ENCODE data around the gene KIAA1217.

The KIAA1217 gene

DNA sequence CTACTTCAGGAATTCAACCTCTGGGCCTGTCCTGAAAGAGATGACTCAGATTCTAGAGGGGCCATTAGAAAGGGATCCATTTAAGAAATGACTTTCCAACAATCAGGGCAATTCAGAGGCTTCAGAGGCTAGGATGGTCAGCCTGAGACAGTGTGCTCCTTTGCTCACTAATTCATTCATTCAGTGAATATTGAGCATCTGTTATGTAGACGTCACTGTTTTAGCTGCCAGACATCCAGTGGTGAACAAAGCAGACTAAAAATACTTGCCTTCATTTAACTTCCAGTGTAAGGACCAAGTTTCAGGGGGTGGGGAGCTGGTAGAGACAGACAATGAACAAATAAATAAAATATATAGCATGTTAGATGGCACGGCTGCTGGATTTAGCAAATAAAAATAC, 1.6 kb downstream of the KIAA1217 start (continued):
- TF ChIP-seq, protein P1, sequence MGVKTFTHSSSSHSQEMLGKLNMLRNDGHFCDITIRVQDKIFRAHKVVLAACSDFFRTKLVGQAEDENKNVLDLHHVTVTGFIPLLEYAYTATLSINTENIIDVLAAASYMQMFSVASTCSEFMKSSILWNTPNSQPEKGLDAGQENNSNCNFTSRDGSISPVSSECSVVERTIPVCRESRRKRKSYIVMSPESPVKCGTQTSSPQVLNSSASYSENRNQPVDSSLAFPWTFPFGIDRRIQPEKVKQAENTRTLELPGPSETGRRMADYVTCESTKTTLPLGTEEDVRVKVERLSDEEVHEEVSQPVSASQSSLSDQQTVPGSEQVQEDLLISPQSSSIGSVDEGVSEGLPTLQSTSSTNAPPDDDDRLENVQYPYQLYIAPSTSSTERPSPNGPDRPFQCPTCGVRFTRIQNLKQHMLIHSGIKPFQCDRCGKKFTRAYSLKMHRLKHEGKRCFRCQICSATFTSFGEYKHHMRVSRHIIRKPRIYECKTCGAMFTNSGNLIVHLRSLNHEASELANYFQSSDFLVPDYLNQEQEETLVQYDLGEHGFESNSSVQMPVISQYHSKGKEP (tag by site-specific recombination; IDR thresholded peaks at IDR 0.05): no peak
- TF ChIP-seq ZNF366 (tag by site-specific recombination; conservative IDR thresholded peaks at IDR 0.05): no peak
- no peak for TF ChIP-seq SP7 (tag by site-specific recombination; IDR thresholded peaks at IDR 0.05)
- TF ChIP-seq, protein P2, sequence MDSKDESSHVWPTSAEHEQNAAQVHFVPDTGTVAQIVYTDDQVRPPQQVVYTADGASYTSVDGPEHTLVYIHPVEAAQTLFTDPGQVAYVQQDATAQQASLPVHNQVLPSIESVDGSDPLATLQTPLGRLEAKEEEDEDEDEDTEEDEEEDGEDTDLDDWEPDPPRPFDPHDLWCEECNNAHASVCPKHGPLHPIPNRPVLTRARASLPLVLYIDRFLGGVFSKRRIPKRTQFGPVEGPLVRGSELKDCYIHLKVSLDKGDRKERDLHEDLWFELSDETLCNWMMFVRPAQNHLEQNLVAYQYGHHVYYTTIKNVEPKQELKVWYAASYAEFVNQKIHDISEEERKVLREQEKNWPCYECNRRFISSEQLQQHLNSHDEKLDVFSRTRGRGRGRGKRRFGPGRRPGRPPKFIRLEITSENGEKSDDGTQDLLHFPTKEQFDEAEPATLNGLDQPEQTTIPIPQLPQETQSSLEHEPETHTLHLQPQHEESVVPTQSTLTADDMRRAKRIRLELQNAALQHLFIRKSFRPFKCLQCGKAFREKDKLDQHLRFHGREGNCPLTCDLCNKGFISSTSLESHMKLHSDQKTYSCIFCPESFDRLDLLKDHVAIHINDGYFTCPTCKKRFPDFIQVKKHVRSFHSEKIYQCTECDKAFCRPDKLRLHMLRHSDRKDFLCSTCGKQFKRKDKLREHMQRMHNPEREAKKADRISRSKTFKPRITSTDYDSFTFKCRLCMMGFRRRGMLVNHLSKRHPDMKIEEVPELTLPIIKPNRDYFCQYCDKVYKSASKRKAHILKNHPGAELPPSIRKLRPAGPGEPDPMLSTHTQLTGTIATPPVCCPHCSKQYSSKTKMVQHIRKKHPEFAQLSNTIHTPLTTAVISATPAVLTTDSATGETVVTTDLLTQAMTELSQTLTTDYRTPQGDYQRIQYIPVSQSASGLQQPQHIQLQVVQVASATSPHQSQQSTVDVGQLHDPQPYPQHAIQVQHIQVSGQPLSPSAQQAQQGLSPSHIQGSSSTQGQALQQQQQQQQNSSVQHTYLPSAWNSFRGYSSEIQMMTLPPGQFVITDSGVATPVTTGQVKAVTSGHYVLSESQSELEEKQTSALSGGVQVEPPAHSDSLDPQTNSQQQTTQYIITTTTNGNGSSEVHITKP (tag by site-specific recombination; IDR thresholded peaks at IDR 0.05): no peak
- no peak for TF ChIP-seq ZNF239 (tag by site-specific recombination; IDR thresholded peaks at IDR 0.05)
- no peak for TF ChIP-seq YY1 (tag by site-specific recombination; IDR thresholded peaks at IDR 0.05)
- TF ChIP-seq ZNF132 (tag by site-specific recombination; IDR thresholded peaks at IDR 0.05; ENCODE audit: borderline replicate concordance): no peak

DNA sequence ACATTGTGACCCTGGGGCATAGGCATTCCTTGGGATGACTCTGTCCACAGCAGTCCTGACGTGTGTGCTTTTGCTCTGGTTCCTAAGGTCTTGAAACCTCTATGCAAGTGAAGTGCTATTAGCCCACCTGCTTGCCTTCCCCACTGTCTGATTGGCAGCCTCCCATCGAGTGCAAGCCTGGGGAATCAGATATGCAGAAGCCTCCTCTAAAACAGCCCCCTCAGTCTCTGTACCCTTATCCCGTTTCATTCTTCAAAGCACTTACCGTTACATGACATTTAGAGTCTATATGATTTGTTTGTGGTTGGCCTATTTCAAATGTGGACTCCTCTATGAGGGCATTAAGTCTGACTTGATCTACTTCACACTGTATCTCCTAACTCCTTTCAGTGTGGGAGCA, 4.3 kb downstream of the KIAA1217 start:
- Histone ChIP-seq H3K4me3 (ENCODE audit: low read depth, low read length) (no peak overlapping the region), H3K27ac (ENCODE audit: extremely low read depth, low read depth, low read length) (no peak overlapping the region), H3K36me3 (ENCODE audit: control insufficient read depth in 2 of 2, insufficient read depth in 1 of 2, low read length in 2 of 2) (no peaks in the 10 kb centered on the region), H3K4me1 (ENCODE audit: control insufficient read depth, insufficient read depth, low read length) (peaks cover 9% of the 10 kb centered on the region), H3K9me3 (ENCODE audit: control insufficient read depth, insufficient read depth, low read depth, low read length) (no peaks in the 10 kb centered on the region)
- ChIA-PET CTCF (interaction anchor here (0.6 kb wide), 1 partner anchor 106 kb away, joined by 3 read pairs; no protein-coding TSS in a partner anchor), POLR2A (no interaction called here)
- TF ChIP-seq, protein P3, sequence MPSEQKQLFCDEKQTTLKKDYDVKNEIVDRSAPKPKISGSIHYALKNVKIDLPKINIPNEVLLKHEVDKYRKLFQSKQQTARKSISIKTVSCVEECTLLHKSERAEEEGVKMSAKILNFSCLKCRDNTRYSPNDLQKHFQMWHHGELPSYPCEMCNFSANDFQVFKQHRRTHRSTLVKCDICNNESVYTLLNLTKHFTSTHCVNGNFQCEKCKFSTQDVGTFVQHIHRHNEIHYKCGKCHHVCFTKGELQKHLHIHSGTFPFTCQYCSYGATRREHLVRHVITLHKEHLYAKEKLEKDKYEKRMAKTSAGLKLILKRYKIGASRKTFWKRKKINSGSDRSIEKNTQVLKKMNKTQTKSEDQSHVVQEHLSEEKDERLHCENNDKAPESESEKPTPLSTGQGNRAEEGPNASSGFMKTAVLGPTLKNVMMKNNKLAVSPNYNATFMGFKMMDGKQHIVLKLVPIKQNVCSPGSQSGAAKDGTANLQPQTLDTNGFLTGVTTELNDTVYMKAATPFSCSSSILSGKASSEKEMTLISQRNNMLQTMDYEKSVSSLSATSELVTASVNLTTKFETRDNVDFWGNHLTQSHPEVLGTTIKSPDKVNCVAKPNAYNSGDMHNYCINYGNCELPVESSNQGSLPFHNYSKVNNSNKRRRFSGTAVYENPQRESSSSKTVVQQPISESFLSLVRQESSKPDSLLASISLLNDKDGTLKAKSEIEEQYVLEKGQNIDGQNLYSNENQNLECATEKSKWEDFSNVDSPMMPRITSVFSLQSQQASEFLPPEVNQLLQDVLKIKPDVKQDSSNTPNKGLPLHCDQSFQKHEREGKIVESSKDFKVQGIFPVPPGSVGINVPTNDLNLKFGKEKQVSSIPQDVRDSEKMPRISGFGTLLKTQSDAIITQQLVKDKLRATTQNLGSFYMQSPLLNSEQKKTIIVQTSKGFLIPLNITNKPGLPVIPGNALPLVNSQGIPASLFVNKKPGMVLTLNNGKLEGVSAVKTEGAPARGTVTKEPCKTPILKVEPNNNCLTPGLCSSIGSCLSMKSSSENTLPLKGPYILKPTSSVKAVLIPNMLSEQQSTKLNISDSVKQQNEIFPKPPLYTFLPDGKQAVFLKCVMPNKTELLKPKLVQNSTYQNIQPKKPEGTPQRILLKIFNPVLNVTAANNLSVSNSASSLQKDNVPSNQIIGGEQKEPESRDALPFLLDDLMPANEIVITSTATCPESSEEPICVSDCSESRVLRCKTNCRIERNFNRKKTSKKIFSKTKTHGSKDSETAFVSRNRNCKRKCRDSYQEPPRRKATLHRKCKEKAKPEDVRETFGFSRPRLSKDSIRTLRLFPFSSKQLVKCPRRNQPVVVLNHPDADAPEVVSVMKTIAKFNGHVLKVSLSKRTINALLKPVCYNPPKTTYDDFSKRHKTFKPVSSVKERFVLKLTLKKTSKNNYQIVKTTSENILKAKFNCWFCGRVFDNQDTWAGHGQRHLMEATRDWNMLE (tag by site-specific recombination; conservative IDR thresholded peaks at IDR 0.05; ENCODE audit: low read depth): no peak
- peak; percentile 18; the same call in 1 of the 2 replicates for TF ChIP-seq ZIC2 (tag by site-specific recombination; IDR thresholded peaks at IDR 0.05)

DNA sequence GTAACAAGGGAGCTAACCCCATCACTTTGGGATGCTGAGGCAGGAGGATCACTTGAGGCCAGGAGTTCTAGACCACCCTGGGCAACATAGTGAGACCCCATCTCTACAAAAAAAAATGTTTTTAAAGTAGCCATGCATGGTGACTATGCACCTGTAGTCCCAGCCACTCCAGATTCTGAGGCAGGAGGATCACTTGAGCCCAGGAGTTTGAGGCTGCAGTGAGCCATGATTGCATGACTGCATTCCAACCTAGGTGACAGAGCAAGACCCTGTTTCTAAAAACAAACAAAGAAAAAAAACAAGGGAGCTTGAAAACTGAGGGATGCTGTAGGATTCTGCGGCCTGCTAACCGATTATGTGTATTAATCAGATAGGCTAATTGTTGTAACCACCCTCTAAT, 4.9 kb downstream of the KIAA1217 start:
- Histone ChIP-seq H3K27ac (ENCODE audit: extremely low read depth, low read depth, low read length) (no peak overlapping the region), H3K4me3 (ENCODE audit: low read depth, low read length) (no peak overlapping the region), H3K9me3 (ENCODE audit: control insufficient read depth, insufficient read depth, low read depth, low read length) (no peaks in the 10 kb centered on the region), H3K36me3 (ENCODE audit: control insufficient read depth in 2 of 2, insufficient read depth in 1 of 2, low read length in 2 of 2) (no peaks in the 10 kb centered on the region), H3K4me1 (ENCODE audit: control insufficient read depth, insufficient read depth, low read length) (peaks cover 6% of the 10 kb centered on the region; the same call in 1 of the 2 replicates)
- POLR2A ChIA-PET: no interaction called here
- CTCF ChIA-PET: interaction anchor here (0.6 kb wide), 1 partner anchor 105 kb away, joined by 3 read pairs; no protein-coding TSS in a partner anchor
- no peak for TF ChIP-seq ZNF366 (tag by site-specific recombination; conservative IDR thresholded peaks at IDR 0.05)
- no peak for TF ChIP-seq ZBTB1 (tag by site-specific recombination; IDR thresholded peaks at IDR 0.05)
- TF ChIP-seq ZNF626 (tag by site-specific recombination; IDR thresholded peaks at IDR 0.05): no peak
- TF ChIP-seq, protein P4, sequence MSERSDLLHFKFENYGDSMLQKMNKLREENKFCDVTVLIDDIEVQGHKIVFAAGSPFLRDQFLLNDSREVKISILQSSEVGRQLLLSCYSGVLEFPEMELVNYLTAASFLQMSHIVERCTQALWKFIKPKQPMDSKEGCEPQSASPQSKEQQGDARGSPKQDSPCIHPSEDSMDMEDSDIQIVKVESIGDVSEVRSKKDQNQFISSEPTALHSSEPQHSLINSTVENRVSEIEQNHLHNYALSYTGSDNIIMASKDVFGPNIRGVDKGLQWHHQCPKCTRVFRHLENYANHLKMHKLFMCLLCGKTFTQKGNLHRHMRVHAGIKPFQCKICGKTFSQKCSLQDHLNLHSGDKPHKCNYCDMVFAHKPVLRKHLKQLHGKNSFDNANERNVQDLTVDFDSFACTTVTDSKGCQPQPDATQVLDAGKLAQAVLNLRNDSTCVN (tag by site-specific recombination; optimal IDR thresholded peaks at IDR 0.05): no peak
- no peak for TF ChIP-seq ZNF184 (tag by site-specific recombination; IDR thresholded peaks at IDR 0.05)
- TF ChIP-seq ZNF600 (tag by site-specific recombination; IDR thresholded peaks at IDR 0.05): no peak
- no peak for TF ChIP-seq ZNF433 (tag by site-specific recombination; IDR thresholded peaks at IDR 0.05; ENCODE audit: low read depth)
- no peak for TF ChIP-seq ZNF707 (tag by site-specific recombination; IDR thresholded peaks at IDR 0.05)
- TF ChIP-seq GLI2 (tag by site-specific recombination; IDR thresholded peaks at IDR 0.05; ENCODE audit: borderline replicate concordance, low read depth): no peak
- TF ChIP-seq ZFP41 (tag by site-specific recombination; IDR thresholded peaks at IDR 0.05; ENCODE audit: borderline replicate concordance): no peak
- TF ChIP-seq ZNF792 (tag by site-specific recombination; IDR thresholded peaks at IDR 0.05): no peak
- TF ChIP-seq, protein P5, sequence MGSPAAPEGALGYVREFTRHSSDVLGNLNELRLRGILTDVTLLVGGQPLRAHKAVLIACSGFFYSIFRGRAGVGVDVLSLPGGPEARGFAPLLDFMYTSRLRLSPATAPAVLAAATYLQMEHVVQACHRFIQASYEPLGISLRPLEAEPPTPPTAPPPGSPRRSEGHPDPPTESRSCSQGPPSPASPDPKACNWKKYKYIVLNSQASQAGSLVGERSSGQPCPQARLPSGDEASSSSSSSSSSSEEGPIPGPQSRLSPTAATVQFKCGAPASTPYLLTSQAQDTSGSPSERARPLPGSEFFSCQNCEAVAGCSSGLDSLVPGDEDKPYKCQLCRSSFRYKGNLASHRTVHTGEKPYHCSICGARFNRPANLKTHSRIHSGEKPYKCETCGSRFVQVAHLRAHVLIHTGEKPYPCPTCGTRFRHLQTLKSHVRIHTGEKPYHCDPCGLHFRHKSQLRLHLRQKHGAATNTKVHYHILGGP (tag by site-specific recombination; IDR thresholded peaks at IDR 0.05): no peak
